Osteoblast (primary cell): ENCODE results near the gene SAPCD1. TPM values are rescaled to one million over a fixed set of nuclear protein-coding genes. Genes with fewer than 3 reads are reported as not detected.
"Not testable (repeated sequence)": the region's sequence is repeated elsewhere in the genome, so short reads cannot be mapped to it uniquely, and the experiment has no call there.

ENCODE experiments used
- DNase-seq: peaks from one replicate; pipeline ENCODE4 v3.0.0; 2011; ENCODE audit warnings: low spot score, mixed read lengths; ENCODE audit not compliant: insufficient read length; ENCODE audit errors: missing footprints
- H2AFZ ChIP-seq: 2 replicates; pipeline ENCODE4 v1.6.0; 2011; ENCODE audit warnings: mild to moderate bottlenecking, low read length
- H3K27ac ChIP-seq: 2 replicates; pipeline ENCODE4 v1.5.1; 2011; ENCODE audit warnings: mild to moderate bottlenecking, low read depth, low read length, moderate library complexity
- H3K27me3 ChIP-seq: 2 replicates; pipeline ENCODE4 v1.6.0; 2012; ENCODE audit warnings: mild to moderate bottlenecking, control low read depth, inconsistent platforms, low read length, moderate library complexity; ENCODE audit not compliant: insufficient read depth
- H3K36me3 ChIP-seq: 2 replicates; pipeline ENCODE4 v1.5.1; 2011; ENCODE audit warnings: mild to moderate bottlenecking, low read length, control low read depth, moderate library complexity; ENCODE audit not compliant: insufficient read depth
- H3K4me1 ChIP-seq: 2 replicates; pipeline ENCODE4 v1.5.1; 2011; ENCODE audit warnings: mild to moderate bottlenecking, low read length, control low read depth, moderate library complexity; ENCODE audit not compliant: insufficient read depth
- H3K4me2 ChIP-seq: 2 replicates; pipeline ENCODE4 v1.6.0; 2011; ENCODE audit warnings: mild to moderate bottlenecking, low read length; ENCODE audit not compliant: insufficient read depth
- H3K4me3 ChIP-seq: fragments of 200-600 bp; sonication (generic); 3 replicates; pipeline ENCODE4 v1.5.1; 2012; ENCODE audit warnings: mild to moderate bottlenecking, low read length, inconsistent platforms; ENCODE audit not compliant: insufficient read depth
- H3K79me2 ChIP-seq: 2 replicates; pipeline ENCODE4 v1.6.0; 2012; ENCODE audit warnings: mild to moderate bottlenecking, low read length, control low read depth, inconsistent platforms; ENCODE audit not compliant: insufficient read depth
- H3K9me3 ChIP-seq: 2 replicates; pipeline ENCODE4 v1.5.1; 2011; ENCODE audit warnings: low read depth, low read length, control low read depth
- H4K20me1 ChIP-seq: 2 replicates; pipeline ENCODE4 v1.6.0; 2012; ENCODE audit warnings: mild to moderate bottlenecking, low read length, control low read depth; ENCODE audit not compliant: insufficient read depth
- total RNA-seq: library from RNA; depleted of rRNA; stranded (reverse); fragments of >200 nt; gene quantifications from 2 replicates; pipeline ENCODE4 v1.2.3, GENCODE V29; 2012
- TF ChIP-seq, protein P1 (sequence below): IDR thresholded peaks from 2 replicates; pipeline ENCODE4 v1.5.1; 2011; ENCODE audit warnings: mild to moderate bottlenecking, low read depth, low read length, moderate library complexity; ENCODE audit errors: extremely low read depth

SAPCD1 gene
- total RNA-seq, 1 donor = 1.4 TPM

DNA sequence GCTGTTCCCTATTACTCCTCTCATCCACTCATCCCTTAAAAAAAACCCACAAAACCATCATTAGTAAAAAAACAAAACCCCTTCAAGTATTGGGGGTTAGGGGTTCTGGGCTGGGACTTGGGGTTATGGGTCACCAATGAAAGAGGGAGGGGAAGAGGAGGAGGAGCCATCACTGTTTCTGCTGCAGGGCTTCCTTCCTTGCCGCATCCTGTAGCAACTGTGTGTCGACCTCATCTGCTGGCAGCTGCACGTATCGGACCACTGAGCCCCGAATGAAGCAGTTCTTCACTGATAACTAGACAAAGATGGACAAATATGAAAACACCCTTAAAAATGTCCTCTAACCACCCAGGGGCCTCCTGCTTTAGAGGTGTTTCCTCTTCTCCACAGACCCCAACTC is 35.1 kb downstream of the SAPCD1 start:
- Histone ChIP-seq H3K27me3 (no peaks in the 10 kb centered on the region), H3K4me2 (no peak overlapping the region), H3K79me2 (peaks cover 27% of the 10 kb centered on the region), H3K4me3 (no peak overlapping the region), H3K4me1 (peaks cover 9% of the 10 kb centered on the region), H3K9me3 (no peaks in the 10 kb centered on the region), H2AFZ (no peak overlapping the region), H3K27ac (no peak overlapping the region), H4K20me1 (no peaks in the 10 kb centered on the region), H3K36me3 (peaks cover 1% of the 10 kb centered on the region)
- TF ChIP-seq, protein P1, sequence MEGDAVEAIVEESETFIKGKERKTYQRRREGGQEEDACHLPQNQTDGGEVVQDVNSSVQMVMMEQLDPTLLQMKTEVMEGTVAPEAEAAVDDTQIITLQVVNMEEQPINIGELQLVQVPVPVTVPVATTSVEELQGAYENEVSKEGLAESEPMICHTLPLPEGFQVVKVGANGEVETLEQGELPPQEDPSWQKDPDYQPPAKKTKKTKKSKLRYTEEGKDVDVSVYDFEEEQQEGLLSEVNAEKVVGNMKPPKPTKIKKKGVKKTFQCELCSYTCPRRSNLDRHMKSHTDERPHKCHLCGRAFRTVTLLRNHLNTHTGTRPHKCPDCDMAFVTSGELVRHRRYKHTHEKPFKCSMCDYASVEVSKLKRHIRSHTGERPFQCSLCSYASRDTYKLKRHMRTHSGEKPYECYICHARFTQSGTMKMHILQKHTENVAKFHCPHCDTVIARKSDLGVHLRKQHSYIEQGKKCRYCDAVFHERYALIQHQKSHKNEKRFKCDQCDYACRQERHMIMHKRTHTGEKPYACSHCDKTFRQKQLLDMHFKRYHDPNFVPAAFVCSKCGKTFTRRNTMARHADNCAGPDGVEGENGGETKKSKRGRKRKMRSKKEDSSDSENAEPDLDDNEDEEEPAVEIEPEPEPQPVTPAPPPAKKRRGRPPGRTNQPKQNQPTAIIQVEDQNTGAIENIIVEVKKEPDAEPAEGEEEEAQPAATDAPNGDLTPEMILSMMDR = no peak
- no peak for DNase-seq

DNA sequence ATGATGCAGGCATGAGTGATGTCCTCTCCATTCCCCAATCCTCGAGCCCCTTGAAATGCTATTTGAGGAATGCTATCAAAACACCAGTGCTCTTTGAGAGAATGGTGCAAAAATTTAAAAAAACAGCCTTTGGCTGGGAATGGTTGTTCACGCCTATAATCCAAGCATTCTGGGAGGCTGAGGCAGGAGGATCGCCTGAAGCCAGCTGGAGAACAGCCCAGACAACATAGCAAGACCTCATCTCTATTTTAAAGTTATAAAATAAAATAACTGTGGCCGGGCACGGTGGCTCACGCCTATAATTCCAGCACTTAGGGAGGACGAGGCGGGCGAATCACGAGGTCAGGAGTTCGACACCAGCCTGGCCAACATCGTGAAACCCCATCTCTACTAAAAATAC is 37.3 kb downstream of the SAPCD1 start:
- no peak overlapping the region for H3K27ac ChIP-seq
- H3K9me3 ChIP-seq = no peaks in the 10 kb centered on the region
- DNase-seq = no peak

DNA sequence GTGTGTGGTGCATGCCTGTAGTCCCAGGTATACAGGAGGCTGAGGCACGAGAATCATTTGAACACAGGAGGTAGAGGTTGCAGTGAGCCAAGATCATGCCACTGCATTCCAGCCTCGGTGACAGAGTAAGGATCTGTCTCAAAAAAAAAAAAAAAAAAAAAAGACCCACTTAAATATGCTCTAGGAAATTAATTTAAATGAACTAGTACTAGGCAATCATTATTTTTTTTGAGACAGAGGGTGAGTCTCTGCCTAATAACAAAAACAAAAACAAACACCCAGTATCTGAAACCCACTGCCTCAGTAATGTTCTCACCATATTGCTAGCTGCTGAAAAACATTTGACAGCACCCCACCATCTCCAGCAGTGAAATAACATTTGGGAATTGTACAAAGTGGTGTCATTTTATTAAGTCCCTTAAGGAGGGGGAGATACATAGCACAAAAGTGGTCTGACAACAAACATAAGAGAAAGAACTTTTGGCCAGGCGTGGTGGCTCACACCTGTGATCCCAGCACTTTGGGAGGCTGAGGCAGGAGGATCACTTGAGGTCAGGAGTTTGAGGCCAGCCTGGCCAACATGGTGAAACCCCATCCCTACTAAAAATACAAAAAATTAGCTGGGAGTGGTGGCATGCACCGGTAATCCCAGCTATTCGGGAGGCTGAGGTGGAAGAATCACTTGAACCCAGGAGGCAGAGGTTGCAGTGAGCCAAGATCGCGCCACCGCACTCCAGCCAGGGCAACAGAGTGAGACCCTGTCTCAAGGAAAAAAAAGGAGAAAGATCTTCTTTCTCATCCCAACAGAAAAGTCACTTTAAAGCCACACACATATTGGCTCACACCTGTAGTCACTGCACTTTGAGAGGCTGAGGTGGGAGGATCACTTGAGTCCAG is 38.8 kb downstream of the SAPCD1 start:
- H3K9me3 ChIP-seq, H2AFZ ChIP-seq: not testable (repeated sequence)

More for the DNA sequence above, 37.3 kb downstream of the SAPCD1 start:
- Histone ChIP-seq H3K4me3 (no peak overlapping the region), H2AFZ (no peak overlapping the region), H3K79me2 (peaks cover 15% of the 10 kb centered on the region), H3K4me2 (no peak overlapping the region), H4K20me1 (no peaks in the 10 kb centered on the region), H3K27me3 (no peaks in the 10 kb centered on the region), H3K4me1 (no peaks in the 10 kb centered on the region), H3K36me3 (no peaks in the 10 kb centered on the region)
- TF ChIP-seq, protein P1 = no peak

DNA sequence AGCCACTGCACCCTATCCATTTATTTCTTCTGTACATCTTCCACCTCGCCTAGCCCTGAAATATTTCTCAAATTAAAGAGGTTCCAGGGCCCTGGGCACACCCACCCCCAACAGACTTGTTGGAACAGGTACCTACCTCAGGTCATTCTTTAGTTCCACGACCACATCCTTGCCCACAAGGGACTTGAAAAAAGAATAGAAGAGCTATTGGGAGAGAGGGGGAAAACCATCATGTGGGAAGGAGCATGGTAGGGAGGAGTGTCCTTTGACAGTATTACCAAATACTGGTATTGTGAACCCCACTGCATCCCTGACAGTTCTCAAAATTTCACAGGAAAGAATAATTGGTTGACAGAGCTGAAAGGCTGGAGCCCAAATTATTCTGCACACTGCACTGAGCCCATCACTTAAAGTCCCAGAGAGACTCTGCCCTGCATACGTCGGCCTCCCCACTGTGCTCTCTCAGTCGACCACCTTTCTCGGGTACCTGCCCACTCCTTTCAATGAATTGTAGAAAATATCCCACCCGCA is 43.5 kb downstream of the SAPCD1 start:
- Histone ChIP-seq H3K4me2 (peak overlapping the region; percentile 98), H3K9me3 (no peaks in the 10 kb centered on the region), H3K79me2 (peaks cover 18% of the 10 kb centered on the region), H3K4me3 (peak overlapping the region; percentile 88), H2AFZ (peak overlapping the region; percentile 83), H3K27me3 (no peaks in the 10 kb centered on the region), H3K36me3 (no peaks in the 10 kb centered on the region), H4K20me1 (no peaks in the 10 kb centered on the region), H3K27ac (peak overlapping the region; percentile 91), H3K4me1 (peaks cover 12% of the 10 kb centered on the region)
- DNase-seq = no peak
- TF ChIP-seq, protein P1 = no peak

More for the DNA sequence above, 38.8 kb downstream of the SAPCD1 start:
- H3K4me2 ChIP-seq, H3K4me1 ChIP-seq, H3K4me3 ChIP-seq, DNase-seq, H3K27ac ChIP-seq, H3K36me3 ChIP-seq, H4K20me1 ChIP-seq, H3K27me3 ChIP-seq: not testable (repeated sequence)
- H3K79me2 ChIP-seq = peaks cover 16% of the 10 kb centered on the region
